K562 (cell line): ENCODE results near the gene CERS6. TPM values are rescaled to one million over a fixed set of nuclear protein-coding genes. Genes with fewer than 3 reads are reported as not detected.

Experiments
- ATF3 ChIP-seq, 2 experiments: fragments of 450-650 bp in 1 of 2; sonication (generic) in 1 of 2; formaldehyde crosslinking in 1 of 2; IDR thresholded peaks in 1 of 2; conservative IDR thresholded peaks in 1 of 2; 2 replicates each; pipeline versions ENCODE4 v1.6.1 to v1.8.1; 2016 to 2023; ENCODE audit warnings: mild to moderate bottlenecking in 2 of 2, moderate library complexity in 2 of 2, inconsistent platforms in 1 of 2, missing genetic modification reagents in 1 of 2
- CBX8 ChIP-seq: fragments of 200-600 bp; sonication (generic); IDR thresholded peaks from 2 replicates; pipeline ENCODE4 v1.6.1; 2012; ENCODE audit warnings: borderline replicate concordance, mixed run types, low read depth, mild to moderate bottlenecking, moderate library complexity, mixed read lengths, low read length, control low read depth, inconsistent platforms; ENCODE audit not compliant: poor library complexity, severe bottlenecking; ENCODE audit errors: extremely low read depth
- ELK1 ChIP-seq: sonication (generic); formaldehyde crosslinking; IDR thresholded peaks from 2 replicates; pipeline ENCODE4 v1.8.1; 2022; ENCODE audit warnings: missing genetic modification reagents
- GTF3C2 ChIP-seq: IDR thresholded peaks from 3 replicates; pipeline ENCODE4 v1.6.1; 2011; ENCODE audit warnings: borderline replicate concordance, mild to moderate bottlenecking, moderate library complexity; ENCODE audit not compliant: insufficient read length; ENCODE audit errors: extremely low read depth
- NR4A1 ChIP-seq, 2 experiments: fragments of 250-450 bp in 1 of 2; fragments of 450-650 bp in 1 of 2; sonication (Bioruptor Pico) in 1 of 2; IDR thresholded peaks; 2 replicates each; pipeline versions ENCODE4 v1.4.0 to v1.6.1; 2016 to 2020; ENCODE audit warnings: mild to moderate bottlenecking in 2 of 2, missing compliant biosample characterization in 1 of 2, missing genetic modification characterization in 1 of 2, moderate library complexity in 1 of 2
- OTX1 ChIP-seq: fragments of 450-650 bp; formaldehyde crosslinking; IDR thresholded peaks from 2 replicates; pipeline ENCODE4 v1.4.0; 2022; ENCODE audit warnings: mild to moderate bottlenecking
- RCOR1 ChIP-seq, 2 experiments: IDR thresholded peaks; 2 replicates each; pipeline ENCODE4 v1.6.1; 2012; ENCODE audit warnings: low read depth in 2 of 2, low read length in 2 of 2, borderline replicate concordance in 1 of 2, improper control_type of control experiment in 1 of 2
- TBL1XR1 ChIP-seq, 2 experiments: IDR thresholded peaks; 2 replicates each; pipeline ENCODE4 v1.6.1; 2012; ENCODE audit warnings: improper control_type of control experiment in 2 of 2, low read length in 2 of 2, mild to moderate bottlenecking in 1 of 2
- ZEB2 ChIP-seq: fragments of 450-650 bp; IDR thresholded peaks from 2 replicates; pipeline ENCODE4 v1.6.1; 2016
- polyA plus RNA-seq, 8 experiments: library from polyadenylated mRNA; depleted of rRNA in 4 of 8; stranded (reverse) in 5 of 8; unstranded in 3 of 8; fragments of >200 nt; fragmentation: Nextera tagmentation in 2 of 8; fragmentation: Illumina TruSeq in 1 of 8; extraction: Ambion mirVana in 2 of 8; extraction: Trizol in 1 of 8; gene quantifications; 2 replicates each; pipeline versions ENCODE4 v1.2.1 to v1.2.3, GENCODE V29; 2011 to 2014; ENCODE audit warnings: inconsistent platforms in 1 of 8, missing spikeins in 1 of 8
- total RNA-seq, 7 experiments: library from RNA; depleted of rRNA in 6 of 7; stranded (reverse); fragments of >200 nt in 6 of 7; fragmentation: Illumina TruSeq in 2 of 7; extraction: Trizol in 2 of 7; gene quantifications; 2 replicates each; pipeline versions ENCODE4 v1.2.1 to v1.2.3, GENCODE V29; 2011 to 2021; ENCODE audit warnings: low replicate concordance in 1 of 7
- TF ChIP-seq, protein P1 (sequence below): fragments of 450-650 bp; IDR thresholded peaks from 2 replicates; pipeline ENCODE4 v1.6.1; 2018; ENCODE audit not compliant: partially characterized antibody

CERS6 gene
- total and polyA plus RNA-seq, 9 of the 15 experiments (the other 6 are each of a cell fraction or from before 2014, with no cell fraction given): 1.6 to 13.6 (median 11.4) TPM

DNA sequence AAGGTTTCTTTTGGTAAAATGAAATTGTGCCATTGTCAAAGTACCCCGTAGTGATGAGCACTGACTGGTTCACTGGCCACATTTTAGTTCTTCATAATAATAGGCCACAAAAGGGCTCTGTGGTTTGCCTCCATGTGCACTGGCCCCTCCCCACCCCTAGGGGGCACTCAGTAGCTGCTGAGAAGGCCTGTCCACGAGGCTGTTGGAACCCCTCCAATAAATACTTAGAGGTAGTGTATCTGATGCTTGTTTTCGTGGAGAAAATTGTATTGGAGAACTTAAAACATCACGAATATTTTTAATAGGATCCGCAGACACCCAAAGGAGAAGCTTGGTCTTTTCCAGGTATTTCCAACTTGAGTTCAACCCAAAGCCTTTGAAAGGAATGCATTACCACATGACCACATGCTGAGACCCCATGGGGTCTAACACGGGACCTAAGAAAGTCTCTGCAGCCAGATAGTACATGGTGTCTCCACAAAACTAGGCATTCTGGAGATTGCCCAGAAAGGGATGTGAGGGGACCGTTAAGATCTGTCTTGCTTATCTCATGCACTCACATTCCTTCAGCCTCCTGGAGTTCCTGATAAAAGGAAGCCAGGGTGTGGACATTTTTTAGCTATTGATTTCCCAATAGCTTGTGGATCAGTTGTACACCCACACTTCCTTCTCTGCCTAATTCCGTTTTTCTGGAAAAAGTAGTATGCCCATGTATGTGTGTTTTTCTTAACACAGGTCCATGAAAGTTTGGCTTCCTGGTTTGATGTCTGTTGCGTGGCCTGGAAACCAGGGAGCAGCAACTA is 317.8 kb downstream of the CERS6 start (continued):
- TF ChIP-seq, protein P1, sequence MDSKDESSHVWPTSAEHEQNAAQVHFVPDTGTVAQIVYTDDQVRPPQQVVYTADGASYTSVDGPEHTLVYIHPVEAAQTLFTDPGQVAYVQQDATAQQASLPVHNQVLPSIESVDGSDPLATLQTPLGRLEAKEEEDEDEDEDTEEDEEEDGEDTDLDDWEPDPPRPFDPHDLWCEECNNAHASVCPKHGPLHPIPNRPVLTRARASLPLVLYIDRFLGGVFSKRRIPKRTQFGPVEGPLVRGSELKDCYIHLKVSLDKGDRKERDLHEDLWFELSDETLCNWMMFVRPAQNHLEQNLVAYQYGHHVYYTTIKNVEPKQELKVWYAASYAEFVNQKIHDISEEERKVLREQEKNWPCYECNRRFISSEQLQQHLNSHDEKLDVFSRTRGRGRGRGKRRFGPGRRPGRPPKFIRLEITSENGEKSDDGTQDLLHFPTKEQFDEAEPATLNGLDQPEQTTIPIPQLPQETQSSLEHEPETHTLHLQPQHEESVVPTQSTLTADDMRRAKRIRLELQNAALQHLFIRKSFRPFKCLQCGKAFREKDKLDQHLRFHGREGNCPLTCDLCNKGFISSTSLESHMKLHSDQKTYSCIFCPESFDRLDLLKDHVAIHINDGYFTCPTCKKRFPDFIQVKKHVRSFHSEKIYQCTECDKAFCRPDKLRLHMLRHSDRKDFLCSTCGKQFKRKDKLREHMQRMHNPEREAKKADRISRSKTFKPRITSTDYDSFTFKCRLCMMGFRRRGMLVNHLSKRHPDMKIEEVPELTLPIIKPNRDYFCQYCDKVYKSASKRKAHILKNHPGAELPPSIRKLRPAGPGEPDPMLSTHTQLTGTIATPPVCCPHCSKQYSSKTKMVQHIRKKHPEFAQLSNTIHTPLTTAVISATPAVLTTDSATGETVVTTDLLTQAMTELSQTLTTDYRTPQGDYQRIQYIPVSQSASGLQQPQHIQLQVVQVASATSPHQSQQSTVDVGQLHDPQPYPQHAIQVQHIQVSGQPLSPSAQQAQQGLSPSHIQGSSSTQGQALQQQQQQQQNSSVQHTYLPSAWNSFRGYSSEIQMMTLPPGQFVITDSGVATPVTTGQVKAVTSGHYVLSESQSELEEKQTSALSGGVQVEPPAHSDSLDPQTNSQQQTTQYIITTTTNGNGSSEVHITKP: peak; percentile 53
- TF ChIP-seq OTX1 (CRISPR knock-in tag) (peak; percentile 20; the same call in 1 of the 2 replicates), ZEB2 (peak; percentile 90), TBL1XR1 (IDR thresholded peaks at IDR 0.05; ENCODE audit: low read length in 2 of 2) (peak; percentile 80 to 99; a peak in 3 of 4 replicates), ATF3 (IDR thresholded peaks at IDR 0.05) (peak; percentile 70), ATF3 (CRISPR knock-in tag; conservative IDR thresholded peaks at IDR 0.05) (no peak; the same call in 1 of the 2 replicates), ELK1 (CRISPR knock-in tag) (no peak), CBX8 (no peak), NR4A1 (CRISPR knock-in tag; IDR thresholded peaks at IDR 0.05) (no peak; the same call in 1 of the 2 replicates), NR4A1 (tag; IDR thresholded peaks at IDR 0.05) (peak; percentile 92), RCOR1 (IDR thresholded peaks at IDR 0.05; ENCODE audit: borderline replicate concordance in 1 of 2, low read depth in 2 of 2, low read length in 2 of 2) (peak; percentile 88 to 98), GTF3C2 (no peak)
